HepG2 (cell line): ENCODE data around the gene TUBG1. TPM values are rescaled to one million over a fixed set of nuclear protein-coding genes. Genes with fewer than 3 reads are reported as not detected.

ENCODE experiments used
- AKNA ChIP-seq: sonication (generic); formaldehyde crosslinking; IDR thresholded peaks from 2 replicates; pipeline ENCODE4 v1.4.0; 2020; ENCODE audit warnings: missing genetic modification reagents, borderline replicate concordance
- DNMT1 ChIP-seq: sonication (generic); formaldehyde crosslinking; IDR thresholded peaks from 2 replicates; pipeline ENCODE4 v1.5.1; 2020; ENCODE audit warnings: mild to moderate bottlenecking, missing genetic modification reagents
- DNMT3B ChIP-seq: conservative IDR thresholded peaks from 2 replicates; pipeline ENCODE4 v1.6.1; 2016; ENCODE audit warnings: missing biosample characterization, control low read depth
- FOXC1 ChIP-seq: sonication (generic); formaldehyde crosslinking; IDR thresholded peaks from 2 replicates; pipeline ENCODE4 v1.8.0; 2022; ENCODE audit warnings: mild to moderate bottlenecking, missing genetic modification reagents, borderline replicate concordance
- KDM5A ChIP-seq: fragments of 200-600 bp; sonication (generic); IDR thresholded peaks from 2 replicates; pipeline ENCODE4 v1.7.0; 2018; ENCODE audit warnings: antibody characterized with exemption, mild to moderate bottlenecking, low read length, borderline replicate concordance
- MEF2D ChIP-seq: sonication (generic); formaldehyde crosslinking; IDR thresholded peaks from 2 replicates; pipeline ENCODE4 v1.5.1; 2020; ENCODE audit warnings: mild to moderate bottlenecking, missing genetic modification reagents
- NR2C2 ChIP-seq: sonication (generic); formaldehyde crosslinking; IDR thresholded peaks from 2 replicates; pipeline ENCODE4 v1.4.0; 2020; ENCODE audit warnings: missing genetic modification reagents, mild to moderate bottlenecking, moderate library complexity, borderline replicate concordance
- RELA ChIP-seq: sonication (generic); formaldehyde crosslinking; IDR thresholded peaks from 2 replicates; pipeline ENCODE4 v1.4.0; 2020; ENCODE audit warnings: missing genetic modification reagents
- RERE ChIP-seq: IDR thresholded peaks from 2 replicates; pipeline ENCODE4 v1.6.1; 2016; ENCODE audit warnings: low read depth, missing genetic modification reagents, missing compliant biosample characterization
- SMYD3 ChIP-seq: sonication (generic); formaldehyde crosslinking; IDR thresholded peaks from 2 replicates; pipeline ENCODE4 v1.8.1; 2023; ENCODE audit warnings: mild to moderate bottlenecking, missing genetic modification reagents
- TARDBP ChIP-seq: sonication (generic); formaldehyde crosslinking; IDR thresholded peaks from 2 replicates; pipeline ENCODE4 v1.8.0; 2022; ENCODE audit warnings: mild to moderate bottlenecking, missing genetic modification reagents
- ZNF34 ChIP-seq: sonication (generic); formaldehyde crosslinking; IDR thresholded peaks from 2 replicates; pipeline ENCODE4 v1.4.0; 2020; ENCODE audit warnings: mild to moderate bottlenecking, missing genetic modification reagents, borderline replicate concordance
- polyA plus RNA-seq, 8 experiments: library from polyadenylated mRNA; depleted of rRNA in 3 of 8; stranded (reverse) in 7 of 8; unstranded in 1 of 8; fragments of >200 nt; fragmentation: Illumina TruSeq in 4 of 8; extraction: Trizol in 4 of 8; gene quantifications; 2 replicates each; pipeline versions ENCODE4 v1.2.1 to v1.2.3, GENCODE V29; 2011 to 2016; ENCODE audit warnings: low read depth in 4 of 8, missing spikeins in 1 of 8, mixed read lengths in 1 of 8; ENCODE audit not compliant: insufficient read depth in 1 of 8
- total RNA-seq, 5 experiments: library from RNA; depleted of rRNA; stranded (reverse); fragments of >200 nt; fragmentation: Illumina TruSeq; extraction: Trizol; gene quantifications; 2 replicates each; pipeline ENCODE4 v1.2.3, GENCODE V29; 2016; ENCODE audit warnings: low read depth in 1 of 5
- TF ChIP-seq, protein P1 (sequence below): sonication (generic); formaldehyde crosslinking; IDR thresholded peaks from 2 replicates; pipeline ENCODE4 v1.4.0; 2020; ENCODE audit warnings: mild to moderate bottlenecking, missing genetic modification reagents
- TF ChIP-seq, protein P2 (sequence below): sonication (generic); formaldehyde crosslinking; IDR thresholded peaks from 2 replicates; pipeline ENCODE4 v1.4.0; 2020; ENCODE audit warnings: mild to moderate bottlenecking, missing genetic modification reagents, borderline replicate concordance

TUBG1 gene
- total and polyA plus RNA-seq, 2 of the 13 experiments (the other 11 are each of a cell fraction or from before 2014, with no cell fraction given) = 74.1 to 137 TPM

DNA sequence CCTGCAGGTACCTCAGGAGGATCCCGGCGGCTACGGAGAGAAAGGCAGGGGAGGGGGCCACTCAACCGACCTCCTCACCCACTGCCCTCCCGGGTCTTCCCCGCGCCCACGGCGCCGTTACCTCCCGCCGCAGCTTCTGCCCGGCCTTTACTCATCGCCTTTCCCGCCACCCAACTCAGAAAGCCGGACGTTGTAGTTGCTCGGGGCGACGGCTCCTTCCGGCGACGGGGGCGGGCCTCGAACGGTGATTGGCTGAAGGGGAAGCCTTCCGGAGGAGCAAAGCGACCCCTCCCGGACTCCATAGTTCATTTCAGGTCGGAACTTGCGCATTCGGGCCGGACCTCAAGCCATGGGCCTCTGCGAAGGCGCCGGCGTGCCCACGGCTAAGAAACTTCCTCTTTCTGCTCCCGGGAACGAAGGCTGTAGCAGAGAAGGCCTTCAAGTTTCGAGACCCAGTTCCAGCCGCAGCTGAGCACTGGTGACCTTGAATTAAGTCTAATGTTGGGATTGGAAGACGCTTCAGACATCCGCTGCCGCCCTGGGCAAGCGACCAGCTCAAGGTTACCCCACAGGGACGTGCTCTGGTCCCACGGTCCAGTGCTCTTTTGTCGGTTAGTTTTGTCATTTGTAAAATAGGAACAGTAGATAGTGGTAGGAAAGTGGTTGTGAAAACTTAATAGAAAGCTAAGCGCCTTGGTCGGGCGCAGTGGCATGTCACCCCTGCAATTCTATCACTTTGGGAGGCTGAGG, 31.8 kb upstream of the TUBG1 start, which contains the start of gene PSMC3IP (continued):
- TF ChIP-seq, protein P1, sequence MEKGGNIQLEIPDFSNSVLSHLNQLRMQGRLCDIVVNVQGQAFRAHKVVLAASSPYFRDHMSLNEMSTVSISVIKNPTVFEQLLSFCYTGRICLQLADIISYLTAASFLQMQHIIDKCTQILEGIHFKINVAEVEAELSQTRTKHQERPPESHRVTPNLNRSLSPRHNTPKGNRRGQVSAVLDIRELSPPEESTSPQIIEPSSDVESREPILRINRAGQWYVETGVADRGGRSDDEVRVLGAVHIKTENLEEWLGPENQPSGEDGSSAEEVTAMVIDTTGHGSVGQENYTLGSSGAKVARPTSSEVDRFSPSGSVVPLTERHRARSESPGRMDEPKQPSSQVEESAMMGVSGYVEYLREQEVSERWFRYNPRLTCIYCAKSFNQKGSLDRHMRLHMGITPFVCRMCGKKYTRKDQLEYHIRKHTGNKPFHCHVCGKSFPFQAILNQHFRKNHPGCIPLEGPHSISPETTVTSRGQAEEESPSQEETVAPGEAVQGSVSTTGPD (CRISPR knock-in tag) = 0 out of 2 replicates have a peak, but pooled peaks have one; percentile 54
- TF ChIP-seq MEF2D (CRISPR knock-in tag) (peak; percentile 72), RELA (no peak), DNMT3B (CRISPR knock-in tag) (peak; percentile 68; the same call in 1 of the 2 replicates), FOXC1 (CRISPR knock-in tag) (peak; percentile 78), ZNF34 (no peak), SMYD3 (peak; percentile 77; the same call in 1 of the 2 replicates), KDM5A (peak; percentile 84), NR2C2 (CRISPR knock-in tag) (peak; percentile 92), TARDBP (peak; percentile 77; the same call in 1 of the 2 replicates), RERE (CRISPR knock-in tag) (peak; percentile 58; the same call in 1 of the 2 replicates), AKNA (0 out of 2 replicates have a peak, but pooled peaks have one; percentile 20), DNMT1 (peak; percentile 30; the same call in 1 of the 2 replicates)
- TF ChIP-seq, protein P2, sequence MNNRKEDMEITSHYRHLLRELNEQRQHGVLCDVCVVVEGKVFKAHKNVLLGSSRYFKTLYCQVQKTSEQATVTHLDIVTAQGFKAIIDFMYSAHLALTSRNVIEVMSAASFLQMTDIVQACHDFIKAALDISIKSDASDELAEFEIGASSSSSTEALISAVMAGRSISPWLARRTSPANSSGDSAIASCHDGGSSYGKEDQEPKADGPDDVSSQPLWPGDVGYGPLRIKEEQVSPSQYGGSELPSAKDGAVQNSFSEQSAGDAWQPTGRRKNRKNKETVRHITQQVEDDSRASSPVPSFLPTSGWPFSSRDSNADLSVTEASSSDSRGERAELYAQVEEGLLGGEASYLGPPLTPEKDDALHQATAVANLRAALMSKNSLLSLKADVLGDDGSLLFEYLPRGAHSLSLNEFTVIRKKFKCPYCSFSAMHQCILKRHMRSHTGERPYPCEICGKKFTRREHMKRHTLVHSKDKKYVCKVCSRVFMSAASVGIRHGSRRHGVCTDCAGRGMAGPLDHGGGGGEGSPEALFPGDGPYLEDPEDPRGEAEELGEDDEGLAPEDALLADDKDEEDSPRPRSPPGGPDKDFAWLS = no peak
